H1 (cell line): Measurements from ENCODE around the gene THRB. TPM values are rescaled to one million over a fixed set of nuclear protein-coding genes. Genes with fewer than 3 reads are reported as not detected.

Experiments
- CTCF ChIA-PET: fragments of 300-600 bp; sonication (Branson Sonifier 250); formaldehyde crosslinking; loops from one replicate; lab custom pipeline; 2021; ENCODE audit not compliant: partially characterized antibody; lab: Charles Lee
- POLR2A ChIA-PET: fragments of 300-600 bp; sonication (Branson Sonifier 250); formaldehyde crosslinking; loops from one replicate; lab custom pipeline; 2021; ENCODE audit warnings: inconsistent platforms; ENCODE audit not compliant: partially characterized antibody; lab: Charles Lee
- DNase-seq, 2 experiments: peaks; one replicate each; pipeline versions ENCODE4 v3.0.0 to v3.0.0-alpha.2; 2010 to 2022; ENCODE audit warnings: low spot score in 2 of 2, low read depth in 1 of 2, mixed read lengths in 1 of 2
- FAIRE-seq: peaks from 2 replicates; lab custom pipeline; 2011; peaks lifted over from hg19 to GRCh38; lab: Jason Lieb, UNC
- H2AFZ ChIP-seq: 2 replicates; pipeline ENCODE4 v1.8.1; 2012; ENCODE audit warnings: low read length, inconsistent platforms
- H2AK5ac ChIP-seq: 2 replicates; pipeline ENCODE4 v1.6.1; 2013; ENCODE audit warnings: low read depth, low read length
- H2BK120ac ChIP-seq: replicated peaks from 2 replicates; pipeline ENCODE3; 2013; ENCODE audit warnings: low read depth, low read length, inconsistent platforms
- H2BK12ac ChIP-seq: 2 replicates; pipeline ENCODE4 v1.6.1; 2013; ENCODE audit warnings: low read depth, low read length
- H2BK15ac ChIP-seq: 2 replicates; pipeline ENCODE4 v1.6.1; 2013; ENCODE audit warnings: low read length
- H2BK20ac ChIP-seq: 2 replicates; pipeline ENCODE4 v1.6.1; 2013; ENCODE audit warnings: low read length
- H2BK5ac ChIP-seq: 2 replicates; pipeline ENCODE4 v1.6.1; 2013; ENCODE audit warnings: low read depth, low read length
- H3K14ac ChIP-seq: 2 replicates; pipeline ENCODE4 v1.6.1; 2013; ENCODE audit warnings: inconsistent platforms; ENCODE audit not compliant: insufficient read length
- H3K18ac ChIP-seq: 2 replicates; pipeline ENCODE4 v1.6.1; 2013; ENCODE audit warnings: low read length; ENCODE audit errors: extremely low read depth
- H3K23ac ChIP-seq: 2 replicates; pipeline ENCODE4 v1.6.1; 2013; ENCODE audit warnings: inconsistent platforms; ENCODE audit not compliant: insufficient read length
- H3K23me2 ChIP-seq: 2 replicates; pipeline ENCODE4 v1.6.1; 2013; ENCODE audit warnings: low read depth, low read length
- H3K27ac ChIP-seq: 2 replicates; pipeline ENCODE4 v1.6.1; 2011; ENCODE audit warnings: low read depth, low read length, inconsistent platforms
- H3K27me3 ChIP-seq, 4 experiments: replicated peaks in 1 of 4; 1 replicate in 1 of 4; 2 replicates in 3 of 4; pipeline versions ENCODE4 v1.6.1 to v1.8.1; 2011 to 2013; ENCODE audit warnings: low read length in 3 of 4, mild to moderate bottlenecking in 3 of 4, inconsistent platforms in 2 of 4, mixed read lengths in 2 of 4, moderate library complexity in 1 of 4; ENCODE audit not compliant: control insufficient read depth in 3 of 4, insufficient read depth in 3 of 4; ENCODE audit errors: extremely low read depth in 1 of 4
- H3K36me3 ChIP-seq, 4 experiments: 2 replicates each; pipeline versions ENCODE4 v1.6.1 to v1.8.1; 2011 to 2013; ENCODE audit warnings: mild to moderate bottlenecking in 4 of 4, low read length in 3 of 4, moderate library complexity in 2 of 4, control low read depth in 1 of 4, inconsistent platforms in 1 of 4; ENCODE audit not compliant: insufficient read depth in 4 of 4, control insufficient read depth in 2 of 4
- H3K4ac ChIP-seq: replicated peaks from 2 replicates; pipeline ENCODE3; 2013; ENCODE audit warnings: low read length, low read depth, mixed read lengths, inconsistent platforms; ENCODE audit not compliant: insufficient read length
- H3K4me1 ChIP-seq, 4 experiments: replicated peaks in 1 of 4; 1 replicate in 1 of 4; 2 replicates in 3 of 4; pipeline versions ENCODE4 v1.6.1 to v1.8.1; 2011 to 2013; ENCODE audit warnings: low read length in 3 of 4, inconsistent platforms in 2 of 4, mixed read lengths in 1 of 4; ENCODE audit not compliant: insufficient read depth in 4 of 4, control insufficient read depth in 3 of 4
- H3K4me2 ChIP-seq, 2 experiments: 2 replicates each; pipeline versions ENCODE4 v1.6.1 to v1.8.1; 2011 to 2013; ENCODE audit warnings: low read depth in 2 of 2, low read length in 2 of 2, control low read depth in 1 of 2, inconsistent platforms in 1 of 2, mild to moderate bottlenecking in 1 of 2; ENCODE audit not compliant: insufficient read depth in 1 of 2
- H3K4me3 ChIP-seq, 4 experiments: fragments of 200-600, 300-600 bp in 1 of 4; sonication (generic), shearing (Covaris generic), sonication (Bioruptor Twin) in 1 of 4; 2 replicates each; pipeline versions ENCODE4 v1.5.1 to v1.8.1; 2011 to 2016; ENCODE audit warnings: low read length in 4 of 4, low read depth in 3 of 4, control low read depth in 2 of 4, inconsistent platforms in 2 of 4, mild to moderate bottlenecking in 2 of 4, mixed read lengths in 1 of 4, moderate library complexity in 1 of 4; ENCODE audit not compliant: insufficient read depth in 2 of 4; ENCODE audit errors: extremely low read depth in 1 of 4
- H3K56ac ChIP-seq: replicated peaks from 2 replicates; pipeline ENCODE3; 2013; ENCODE audit warnings: low read depth, mild to moderate bottlenecking, mixed read lengths, low read length, inconsistent platforms; ENCODE audit not compliant: insufficient read length
- H3K79me1 ChIP-seq: 2 replicates; pipeline ENCODE4 v1.6.1; 2013; ENCODE audit warnings: low read depth, low read length, control low read depth
- H3K79me2 ChIP-seq, 2 experiments: 2 replicates each; pipeline versions ENCODE4 v1.6.1 to v1.8.1; 2012 to 2013; ENCODE audit warnings: low read length in 2 of 2, mild to moderate bottlenecking in 2 of 2, inconsistent platforms in 1 of 2; ENCODE audit not compliant: insufficient read depth in 2 of 2, control insufficient read depth in 1 of 2
- H3K9ac ChIP-seq, 4 experiments: replicated peaks in 1 of 4; 1 replicate in 1 of 4; 2 replicates in 3 of 4; pipeline versions ENCODE4 v1.6.1 to v1.8.1; 2011 to 2013; ENCODE audit warnings: low read depth in 3 of 4, low read length in 3 of 4, control low read depth in 2 of 4, mild to moderate bottlenecking in 2 of 4, moderate library complexity in 2 of 4, inconsistent platforms in 1 of 4; ENCODE audit errors: extremely low read depth in 1 of 4
- H3K9me3 ChIP-seq, 2 experiments: 2 replicates each; pipeline versions ENCODE4 v1.6.1 to v1.8.1; 2012 to 2013; ENCODE audit warnings: mild to moderate bottlenecking in 2 of 2, moderate library complexity in 2 of 2, control low read depth in 1 of 2, inconsistent platforms in 1 of 2, low read depth in 1 of 2, low read length in 1 of 2, mixed read lengths in 1 of 2; ENCODE audit not compliant: insufficient read depth in 2 of 2
- H4K20me1 ChIP-seq, 2 experiments: replicated peaks in 1 of 2; 2 replicates each; pipeline versions ENCODE3 to v1.8.1; 2011 to 2013; ENCODE audit warnings: inconsistent platforms in 2 of 2, low read length in 2 of 2, mild to moderate bottlenecking in 1 of 2; ENCODE audit not compliant: insufficient read depth in 2 of 2, control insufficient read depth in 1 of 2
- H4K5ac ChIP-seq: 2 replicates; pipeline ENCODE4 v1.6.1; 2013; ENCODE audit warnings: low read length, low read depth, mixed read lengths, inconsistent platforms; ENCODE audit not compliant: insufficient read length
- H4K8ac ChIP-seq: 2 replicates; pipeline ENCODE4 v1.8.0; 2013; ENCODE audit warnings: mild to moderate bottlenecking, moderate library complexity, low read length, inconsistent platforms; ENCODE audit not compliant: insufficient read depth; ENCODE audit errors: extremely low read depth
- H4K91ac ChIP-seq: replicated peaks from 2 replicates; pipeline ENCODE3; 2013; ENCODE audit warnings: low read length, mixed read lengths, inconsistent platforms; ENCODE audit not compliant: insufficient read length
- GTF2F1 ChIP-seq: IDR thresholded peaks from 2 replicates; pipeline ENCODE4 v1.6.1; 2012; ENCODE audit warnings: low read depth, low read length, improper control_type of control experiment, borderline replicate concordance
- KDM4A ChIP-seq: IDR thresholded peaks from one replicate; pipeline ENCODE4 v1.7.1; 2012; ENCODE audit warnings: low read depth, mild to moderate bottlenecking, moderate library complexity, low read length, inconsistent platforms; ENCODE audit not compliant: severe bottlenecking
- PHF8 ChIP-seq: fragments of 200-600 bp; sonication (generic); conservative IDR thresholded peaks from 2 replicates; pipeline ENCODE4 v1.7.1; 2012; ENCODE audit warnings: low read depth, mild to moderate bottlenecking, inconsistent platforms, low read length, moderate library complexity
- SIRT6 ChIP-seq: IDR thresholded peaks from one replicate; pipeline ENCODE4 v1.7.1; 2012; ENCODE audit warnings: low read length, inconsistent platforms
- TCF12 ChIP-seq: IDR thresholded peaks from 2 replicates; pipeline ENCODE4 v1.6.1; 2011; ENCODE audit warnings: low read depth, mild to moderate bottlenecking, low read length
- polyA plus RNA-seq, 7 experiments: library from polyadenylated mRNA; depleted of rRNA in 3 of 7; stranded (reverse) in 5 of 7; unstranded in 2 of 7; fragments of >200 nt in 5 of 7; fragments of 200-250 nt in 2 of 7; gene quantifications; 1 replicate in 5 of 7; 2 replicates in 1 of 7; 4 replicates in 1 of 7; pipeline versions ENCODE4 v1.2.1 to v1.2.3, GENCODE V29; 2011 to 2013; ENCODE audit warnings: missing spikeins in 2 of 7, mixed read lengths in 2 of 7
- total RNA-seq: library from RNA; stranded (reverse); fragmentation: NEBNext Ultra II Directional; extraction: Animal tissue kit (Norgen Biotek cat#: 25700); gene quantifications from 2 replicates; pipeline ENCODE4 v1.2.1, GENCODE V29; 2021
- TF ChIP-seq, protein P1 (sequence below): IDR thresholded peaks from 2 replicates; pipeline ENCODE4 v1.6.1; 2011; ENCODE audit warnings: low read depth, mild to moderate bottlenecking, low read length; ENCODE audit not compliant: insufficient read depth

Gene THRB
- total and polyA plus RNA-seq, 2 of the 8 experiments (the other 6 are each of a cell fraction or from before 2014, with no cell fraction given), result 0.98 to 3.9 TPM

DNA sequence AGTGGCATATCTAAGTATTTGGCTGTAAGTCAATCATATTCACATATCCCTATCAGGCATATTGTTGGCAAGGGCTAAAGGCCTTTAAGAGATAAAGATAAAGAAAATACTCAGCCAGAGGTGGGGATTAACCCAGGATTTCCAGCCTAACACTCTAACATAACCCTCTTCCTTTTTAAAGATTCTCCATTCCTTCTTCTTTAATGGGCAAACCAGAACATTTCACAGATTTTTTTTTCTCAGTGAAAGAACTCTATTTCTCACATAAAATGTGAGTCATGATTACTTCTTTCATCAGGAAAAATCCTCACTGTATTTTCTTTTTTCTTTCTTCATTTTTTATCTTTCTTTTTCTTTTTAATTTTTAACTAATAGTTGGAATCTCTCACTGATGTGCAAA, 349.2 kb downstream of the THRB start:
- POLR2A ChIA-PET, result no interaction called here
- Histone ChIP-seq H2BK15ac (no peak overlapping the region), H3K4ac (no peak overlapping the region), H2AK5ac (no peak overlapping the region), H3K23me2 (no peaks in the 10 kb centered on the region), H3K79me2 (no peaks in the 10 kb centered on the region), H3K23ac (no peak overlapping the region), H4K5ac (no peak overlapping the region), H2AFZ (no peak overlapping the region), H4K91ac (no peak overlapping the region), H4K8ac (no peak overlapping the region), H3K9me3 (no peaks in the 10 kb centered on the region), H3K4me2 (no peak overlapping the region), H3K56ac (no peak overlapping the region), H3K79me1 (no peaks in the 10 kb centered on the region), H2BK5ac (no peak overlapping the region), H2BK120ac (no peak overlapping the region), H3K18ac (no peak overlapping the region), H3K36me3 (no peaks in the 10 kb centered on the region), H3K4me1 (peaks cover 0 to 2% (median 0%) of the 10 kb centered on the region in 4 experiments; a peak in 1 of 7 replicates), H3K27ac (no peak overlapping the region), H2BK20ac (no peak overlapping the region), H4K20me1 (no peaks in the 10 kb centered on the region)
- CTCF ChIA-PET, result interaction anchor here (2.3 kb wide), 1 partner anchor 8 kb away, joined by 6 read pairs; no protein-coding TSS in a partner anchor
- no peak for DNase-seq
- no peak for FAIRE-seq
- TF ChIP-seq TCF12 (no peak), KDM4A (no peak), PHF8 (no peak), GTF2F1 (no peak), SIRT6 (no peak)
- TF ChIP-seq, protein P1, sequence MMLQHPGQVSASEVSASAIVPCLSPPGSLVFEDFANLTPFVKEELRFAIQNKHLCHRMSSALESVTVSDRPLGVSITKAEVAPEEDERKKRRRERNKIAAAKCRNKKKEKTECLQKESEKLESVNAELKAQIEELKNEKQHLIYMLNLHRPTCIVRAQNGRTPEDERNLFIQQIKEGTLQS, result no peak
- TF ChIP-seq, all 59 proteins: peak for 0
- no peak overlapping the region for H3K9ac ChIP-seq
- H2BK12ac ChIP-seq, result no peak overlapping the region
- no peak overlapping the region for H3K4me3 ChIP-seq
- H3K14ac ChIP-seq, result no peak overlapping the region
- no peaks in the 10 kb centered on the region for H3K27me3 ChIP-seq
